H9 (cell line): Measurements from ENCODE around the gene INSIG1. TPM values are rescaled to one million over a fixed set of nuclear protein-coding genes. Genes with fewer than 3 reads are reported as not detected.

Experiments
- DNase-seq: peaks from one replicate; pipeline ENCODE4 v3.0.0-alpha.2; 2017
- H2AFZ ChIP-seq: one replicate; pipeline ENCODE4 v1.6.1; 2013; ENCODE audit warnings: mild to moderate bottlenecking, low read length, control low read depth, moderate library complexity
- H2AK5ac ChIP-seq: 2 replicates; pipeline ENCODE4 v1.6.1; 2013; ENCODE audit warnings: low read length, control low read depth, mixed read lengths; ENCODE audit not compliant: insufficient read length
- H2BK120ac ChIP-seq: one replicate; pipeline ENCODE4 v1.6.1; 2013; ENCODE audit warnings: low read depth, mild to moderate bottlenecking, low read length, control low read depth, inconsistent platforms; ENCODE audit not compliant: poor library complexity, severe bottlenecking
- H2BK12ac ChIP-seq: 2 replicates; pipeline ENCODE4 v1.6.1; 2013; ENCODE audit warnings: low read length, control low read depth, mixed read lengths, low read depth; ENCODE audit not compliant: insufficient read length
- H2BK15ac ChIP-seq: 2 replicates; pipeline ENCODE4 v1.6.1; 2013; ENCODE audit warnings: low read depth, low read length, control low read depth
- H2BK20ac ChIP-seq: one replicate; pipeline ENCODE4 v1.6.1; 2013; ENCODE audit warnings: low read depth, mild to moderate bottlenecking, low read length, control low read depth, inconsistent platforms; ENCODE audit not compliant: poor library complexity, severe bottlenecking
- H2BK5ac ChIP-seq: 2 replicates; pipeline ENCODE4 v1.6.1; 2013; ENCODE audit warnings: low read length, control low read depth, mixed read lengths; ENCODE audit not compliant: insufficient read length
- H3K14ac ChIP-seq: 2 replicates; pipeline ENCODE4 v1.6.1; 2013; ENCODE audit warnings: low read length, control low read depth; ENCODE audit not compliant: insufficient read depth
- H3K18ac ChIP-seq: 2 replicates; pipeline ENCODE4 v1.6.1; 2013; ENCODE audit warnings: low read depth, mild to moderate bottlenecking, mixed read lengths, low read length, control low read depth; ENCODE audit not compliant: insufficient read length
- H3K23ac ChIP-seq: 2 replicates; pipeline ENCODE4 v1.6.1; 2013; ENCODE audit warnings: low read length, control low read depth, mixed read lengths, low read depth; ENCODE audit not compliant: insufficient read length
- H3K23me2 ChIP-seq: 2 replicates; pipeline ENCODE4 v1.6.1; 2013; ENCODE audit warnings: low read depth, mild to moderate bottlenecking, mixed read lengths, low read length, control low read depth; ENCODE audit not compliant: insufficient read length, poor library complexity, severe bottlenecking
- H3K27ac ChIP-seq: 2 replicates; pipeline ENCODE4 v1.5.1; 2013; ENCODE audit warnings: low read length, control low read depth, mixed read lengths, low read depth; ENCODE audit not compliant: insufficient read length
- H3K27me3 ChIP-seq: 2 replicates; pipeline ENCODE4 v1.6.1; 2013; ENCODE audit warnings: low read length, control low read depth, inconsistent platforms; ENCODE audit not compliant: insufficient read depth
- H3K4ac ChIP-seq: 2 replicates; pipeline ENCODE4 v1.6.1; 2013; ENCODE audit warnings: low read depth, mild to moderate bottlenecking, control low read depth, inconsistent platforms, low read length, moderate library complexity
- H3K4me1 ChIP-seq: 2 replicates; pipeline ENCODE4 v1.6.1; 2013; ENCODE audit warnings: low read length, control low read depth, inconsistent platforms; ENCODE audit not compliant: insufficient read depth
- H3K4me2 ChIP-seq: 2 replicates; pipeline ENCODE4 v1.6.1; 2013; ENCODE audit warnings: low read length, control low read depth, mixed read lengths; ENCODE audit not compliant: insufficient read length, insufficient read depth
- H3K56ac ChIP-seq: 2 replicates; pipeline ENCODE4 v1.6.1; 2013; ENCODE audit warnings: low read depth, mild to moderate bottlenecking, mixed read lengths, low read length, control low read depth; ENCODE audit not compliant: insufficient read length
- H3K79me1 ChIP-seq: 2 replicates; pipeline ENCODE4 v1.6.1; 2013; ENCODE audit warnings: low read depth, mild to moderate bottlenecking, moderate library complexity, low read length, control low read depth, inconsistent platforms; ENCODE audit not compliant: insufficient read depth, poor library complexity, severe bottlenecking
- H3K79me2 ChIP-seq: 2 replicates; pipeline ENCODE4 v1.6.1; 2013; ENCODE audit warnings: low read length, control low read depth, inconsistent platforms; ENCODE audit not compliant: insufficient read depth
- H3K9ac ChIP-seq: 2 replicates; pipeline ENCODE4 v1.6.1; 2013; ENCODE audit warnings: low read length, control low read depth, mixed read lengths; ENCODE audit not compliant: insufficient read length; ENCODE audit errors: extremely low read depth
- H3K9me3 ChIP-seq: one replicate; pipeline ENCODE4 v1.6.1; 2013; ENCODE audit warnings: low read depth, low read length, inconsistent platforms; ENCODE audit not compliant: control insufficient read depth
- H3T11ph ChIP-seq: one replicate; pipeline ENCODE4 v1.6.1; 2013; ENCODE audit warnings: mild to moderate bottlenecking, low read length, control low read depth, inconsistent platforms
- H4K20me1 ChIP-seq: one replicate; pipeline ENCODE4 v1.6.1; 2013; ENCODE audit not compliant: control insufficient read depth, insufficient read length, insufficient read depth
- H4K5ac ChIP-seq: 2 replicates; pipeline ENCODE4 v1.6.1; 2013; ENCODE audit warnings: low read depth, mild to moderate bottlenecking, mixed read lengths, low read length, control low read depth; ENCODE audit not compliant: insufficient read length
- H4K8ac ChIP-seq: replicated peaks from 2 replicates; pipeline ENCODE4 v1.6.1; 2013; ENCODE audit warnings: low read length, control low read depth, mixed read lengths, low read depth; ENCODE audit not compliant: insufficient read length
- H4K91ac ChIP-seq: 2 replicates; pipeline ENCODE4 v1.6.1; 2013; ENCODE audit warnings: low read depth, mild to moderate bottlenecking, moderate library complexity, mixed read lengths, low read length, control low read depth; ENCODE audit not compliant: insufficient read length
- H3K27ac Mint-ChIP-seq, 3 experiments: 2 replicates in 2 of 3; 3 replicates in 1 of 3; pipeline ENCODE4 v1.8.0; 2020 to 2021; ENCODE audit warnings: mixed read lengths in 3 of 3, mild to moderate bottlenecking in 1 of 3, moderate library complexity in 1 of 3
- H3K27me3 Mint-ChIP-seq: 2 replicates; pipeline ENCODE4 v1.8.0; 2021; ENCODE audit warnings: low read depth, mild to moderate bottlenecking, moderate library complexity, mixed read lengths
- H3K36me3 Mint-ChIP-seq, 3 experiments: 2 replicates in 2 of 3; 3 replicates in 1 of 3; pipeline ENCODE4 v1.8.0; 2020 to 2021; ENCODE audit warnings: low read depth in 3 of 3, mixed read lengths in 3 of 3; ENCODE audit not compliant: insufficient read depth in 1 of 3
- H3K4me1 Mint-ChIP-seq, 2 experiments: 2 replicates each; pipeline ENCODE4 v1.8.0; 2020; ENCODE audit warnings: mixed read lengths in 2 of 2
- H3K4me3 Mint-ChIP-seq, 2 experiments: 2 replicates in 1 of 2; 3 replicates in 1 of 2; pipeline ENCODE4 v1.8.0; 2020 to 2021; ENCODE audit warnings: mild to moderate bottlenecking in 2 of 2, mixed read lengths in 2 of 2, moderate library complexity in 1 of 2
- H3K9me3 Mint-ChIP-seq, 2 experiments: 2 replicates in 1 of 2; 3 replicates in 1 of 2; pipeline ENCODE4 v1.8.0; 2020; ENCODE audit warnings: mild to moderate bottlenecking in 2 of 2, mixed read lengths in 2 of 2, moderate library complexity in 1 of 2
- CTCF ChIP-seq: fragments of 200-600 bp; sonication (generic); conservative IDR thresholded peaks from 3 replicates; pipeline ENCODE4 v1.8.0; 2021; ENCODE audit warnings: antibody characterized with exemption, mild to moderate bottlenecking
- WGBS: extraction: QIAGEN DNeasy Blood & Tissue Kit; methylation state at CpG from one replicate; pipeline ENCODE4 v1.1.7; 2013; ENCODE audit warnings: missing lambda C conversion rate, low lambda C conversion rate, mixed read lengths; ENCODE audit not compliant: insufficient read length; ENCODE audit errors: extremely low coverage; 5-methylcytosine and 5-hydroxymethylcytosine counted together
- total RNA-seq: library from RNA; stranded (reverse); gene quantifications from 2 replicates; pipeline ENCODE4 v1.2.1, GENCODE V29; 2021

Gene INSIG1
- total RNA-seq, 1 experiment from 2014 or later = 23.3 TPM

GRCh38 chr7:155252444-155252887, 45.2 kb upstream of the INSIG1 start:
- Histone ChIP-seq H3K27ac (no peak overlapping the region), H3K4ac (no peak overlapping the region), H3K9me3 (no peaks in the 10 kb centered on the region), H4K91ac (no peak overlapping the region), H2BK120ac (no peak overlapping the region), H2BK5ac (no peak overlapping the region), H3K23ac (no peak overlapping the region), H3K23me2 (no peaks in the 10 kb centered on the region), H3K18ac (no peak overlapping the region), H3K14ac (no peak overlapping the region), H4K20me1 (no peaks in the 10 kb centered on the region), H3K79me2 (no peaks in the 10 kb centered on the region), H4K8ac (no peak overlapping the region), H4K5ac (no peak overlapping the region), H2BK15ac (no peak overlapping the region), H2BK12ac (no peak overlapping the region), H3K4me2 (no peak overlapping the region), H3K4me1 (no peaks in the 10 kb centered on the region), H3K79me1 (no peaks in the 10 kb centered on the region), H3K56ac (no peak overlapping the region), H2BK20ac (no peak overlapping the region), H2AK5ac (no peak overlapping the region), H3T11ph (no peak overlapping the region), H3K27me3 (no peaks in the 10 kb centered on the region), H2AFZ (no peak overlapping the region), H3K9ac (no peak overlapping the region)
- Mint-ChIP-seq H3K4me3 (no peak overlapping the region), H3K27ac (no peak overlapping the region; a peak in 1 of 7 replicates), H3K4me1 (no peaks in the 10 kb centered on the region), H3K9me3 (no peaks in the 10 kb centered on the region), H3K27me3 (peaks cover 15% of the 10 kb centered on the region), H3K36me3 (no peaks in the 10 kb centered on the region; a peak in 1 of 7 replicates)
- no peak for TF ChIP-seq CTCF
- WGBS = no CpG with 5 or more reads among the region's 8 CpGs
- DNase-seq = no peak
